HCT116 (cell line): Measurements from ENCODE around the gene CCBE1.

Experiments used
- CTCF ChIP-seq, 3 experiments: fragments of 200-600 bp in 1 of 3; sonication (generic) in 1 of 3; IDR thresholded peaks in 2 of 3; conservative IDR thresholded peaks in 1 of 3; 2 replicates each; pipeline ENCODE4 v1.5.1; 2012 to 2017; ENCODE audit warnings: low read depth in 2 of 3, low read length in 2 of 3, antibody characterized with exemption in 1 of 3, borderline replicate concordance in 1 of 3, control low read depth in 1 of 3, mild to moderate bottlenecking in 1 of 3, mixed read lengths in 1 of 3, mixed run types in 1 of 3, moderate library complexity in 1 of 3; ENCODE audit not compliant: insufficient read depth in 1 of 3
- ZNF274 ChIP-seq: fragments of 200-500 bp; sonication (Bioruptor generic); IDR thresholded peaks from 2 replicates; pipeline ENCODE4 v1.6.1; 2014; ENCODE audit warnings: mild to moderate bottlenecking, low read depth, low read length, inconsistent platforms

- TF ChIP-seq CTCF (IDR thresholded peaks at IDR 0.05 in 2 of 3, conservative IDR thresholded peaks at IDR 0.05 in 1 of 3; ENCODE audit: borderline replicate concordance in 1 of 3, insufficient read depth in 1 of 3, low read depth in 2 of 3, low read length in 2 of 3) (no peak), ZNF274 (no peak)
Observed at GRCh38 chr18:59451073-59451472, 246.2 kb downstream of the CCBE1 start.
